NCI-H2107 (cell line): Measurements from ENCODE around the gene CHD8.
"Not testable (repeated sequence)": the region's sequence is repeated elsewhere in the genome, so short reads cannot be mapped to it uniquely, and the experiment has no call there.

Experiments
- DNase-seq: peaks from one replicate; lab custom pipeline; 2025; lab: John Stamatoyannopoulos, UW

CHD8 gene

GRCh38 chr14:21372814-21373213 lies 83.1 kb downstream of the CHD8 start:
- not testable (repeated sequence) for DNase-seq

GRCh38 chr14:21369949-21370679 lies 85.8 kb downstream of the CHD8 start:
- no peak for DNase-seq

- no peak for DNase-seq
These were observed 88.3 kb downstream of the CHD8 start for GRCh38 chr14:21367582-21368144.

GRCh38 chr14:21356511-21356910 lies 99.4 kb downstream of the CHD8 start:
- DNase-seq = no peak

GRCh38 chr14:21352587-21352986 lies 103.3 kb downstream of the CHD8 start:
- no peak for DNase-seq

- no peak for DNase-seq
These were observed 105.4 kb downstream of the CHD8 start for GRCh38 chr14:21350539-21350938.

GRCh38 chr14:21347201-21347600 lies 108.7 kb downstream of the CHD8 start:
- DNase-seq = no peak

GRCh38 chr14:21346532-21347135 lies 109.3 kb downstream of the CHD8 start:
- no peak for DNase-seq

GRCh38 chr14:21343035-21343794 lies 112.7 kb downstream of the CHD8 start:
- no peak for DNase-seq
